ENCODE measurements around the gene IRX2.

The IRX2 gene

GRCh38 chr5:2711446-2712425 lies 39.7 kb downstream of the IRX2 start:
- DNase-seq: no peak

- no peak for DNase-seq
Measured at GRCh38 chr5:2710910-2711309, 40.6 kb downstream of the IRX2 start.

GRCh38 chr5:2709976-2710689 lies 41.3 kb downstream of the IRX2 start:
- no peak for DNase-seq

GRCh38 chr5:2708751-2709150 lies 42.7 kb downstream of the IRX2 start:
- DNase-seq: no peak

GRCh38 chr5:2708132-2708531 lies 43.3 kb downstream of the IRX2 start:
- DNase-seq: no peak

- no peak for DNase-seq
Measured at GRCh38 chr5:2705861-2706260, 45.6 kb downstream of the IRX2 start.

- DNase-seq: no peak
Measured at GRCh38 chr5:2704806-2705645, 46.5 kb downstream of the IRX2 start.

- DNase-seq: no peak
Measured at GRCh38 chr5:2704111-2704510, 47.4 kb downstream of the IRX2 start.

GRCh38 chr5:2703615-2704014 lies 47.9 kb downstream of the IRX2 start:
- DNase-seq: no peak

GRCh38 chr5:2703041-2703440 lies 48.4 kb downstream of the IRX2 start:
- no peak for DNase-seq

- no peak for DNase-seq
Measured at GRCh38 chr5:2702096-2702879, 49.2 kb downstream of the IRX2 start.

- DNase-seq: no peak
Measured at GRCh38 chr5:2701592-2701991, 49.9 kb downstream of the IRX2 start.

GRCh38 chr5:2700876-2701275 lies 50.6 kb downstream of the IRX2 start:
- no peak for DNase-seq

- DNase-seq: no peak
Measured at GRCh38 chr5:2699686-2700085, 51.8 kb downstream of the IRX2 start.

GRCh38 chr5:2699231-2699630 lies 52.2 kb downstream of the IRX2 start:
- DNase-seq: no peak

GRCh38 chr5:2698581-2698980 lies 52.9 kb downstream of the IRX2 start:
- DNase-seq: no peak

- no peak for DNase-seq
Measured at GRCh38 chr5:2697446-2698200, 53.9 kb downstream of the IRX2 start.

- DNase-seq: no peak
Measured at GRCh38 chr5:2697041-2697440, 54.4 kb downstream of the IRX2 start.

Measured in NCI-H1930 (cell line).